Fibroblast of lung (primary cell): ENCODE measurements around the gene U2AF1L4.

ENCODE experiments used
- EZH2 ChIP-seq: IDR thresholded peaks from 2 replicates; pipeline ENCODE4 v1.5.1; 2012; ENCODE audit warnings: low read length, control low read depth, mild to moderate bottlenecking; ENCODE audit errors: missing control alignments
- TF ChIP-seq, protein P1 (sequence below), 2 donors: IDR thresholded peaks in 1 of 2; conservative IDR thresholded peaks in 1 of 2; 1 replicate in 1 of 2; 2 replicates in 1 of 2; pipeline ENCODE4 v1.5.1; 2011 to 2012; ENCODE audit warnings: low read length in 2 of 2, control low read depth in 1 of 2, inconsistent platforms in 1 of 2, low read depth in 1 of 2, mild to moderate bottlenecking in 1 of 2

DNA sequence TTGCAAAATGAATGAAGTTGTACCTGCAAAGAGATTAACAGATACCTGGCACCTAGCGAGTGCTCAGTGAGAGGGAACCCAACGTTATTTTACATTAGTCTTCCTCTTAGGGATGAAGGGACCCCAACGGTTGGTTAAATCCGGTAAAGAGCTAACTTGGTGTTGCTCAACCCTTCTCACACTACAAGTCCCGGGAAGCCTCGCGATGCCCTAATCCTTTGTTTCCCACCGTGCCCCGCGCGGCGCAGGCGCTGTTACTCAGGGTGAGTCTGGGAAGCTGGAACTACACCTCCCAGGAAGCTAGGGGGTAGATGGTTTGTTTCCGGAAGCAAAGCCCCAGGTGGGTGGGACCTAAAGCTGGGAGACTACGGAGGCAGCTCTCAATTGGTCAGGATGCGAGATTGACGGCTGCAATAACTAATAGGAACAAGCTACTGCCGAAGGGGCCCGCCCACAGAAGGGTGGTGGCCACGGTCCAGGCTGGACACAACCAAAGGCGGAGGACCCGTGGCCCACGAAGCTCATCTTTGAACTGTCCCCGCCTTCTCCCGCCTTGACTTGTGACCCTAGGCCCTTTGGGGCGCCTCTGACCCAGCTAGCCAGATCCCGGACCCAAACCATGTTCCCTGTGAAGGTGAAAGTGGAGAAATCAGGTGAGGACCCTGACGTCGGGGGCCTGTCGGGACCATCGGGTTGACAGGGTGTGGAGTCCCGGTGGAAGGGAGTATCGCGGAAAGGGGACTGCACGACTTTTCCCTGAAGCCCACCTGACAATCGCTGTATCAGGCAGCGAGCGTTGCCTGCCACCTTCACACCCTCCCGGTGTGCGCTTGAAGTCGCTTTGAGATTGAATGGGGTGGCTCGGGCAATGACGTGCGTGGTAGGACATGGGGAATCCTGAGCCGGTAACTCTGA, 3.1 kb upstream of the U2AF1L4 start, which contains the start of gene LIN37:
- TF ChIP-seq, protein P1, sequence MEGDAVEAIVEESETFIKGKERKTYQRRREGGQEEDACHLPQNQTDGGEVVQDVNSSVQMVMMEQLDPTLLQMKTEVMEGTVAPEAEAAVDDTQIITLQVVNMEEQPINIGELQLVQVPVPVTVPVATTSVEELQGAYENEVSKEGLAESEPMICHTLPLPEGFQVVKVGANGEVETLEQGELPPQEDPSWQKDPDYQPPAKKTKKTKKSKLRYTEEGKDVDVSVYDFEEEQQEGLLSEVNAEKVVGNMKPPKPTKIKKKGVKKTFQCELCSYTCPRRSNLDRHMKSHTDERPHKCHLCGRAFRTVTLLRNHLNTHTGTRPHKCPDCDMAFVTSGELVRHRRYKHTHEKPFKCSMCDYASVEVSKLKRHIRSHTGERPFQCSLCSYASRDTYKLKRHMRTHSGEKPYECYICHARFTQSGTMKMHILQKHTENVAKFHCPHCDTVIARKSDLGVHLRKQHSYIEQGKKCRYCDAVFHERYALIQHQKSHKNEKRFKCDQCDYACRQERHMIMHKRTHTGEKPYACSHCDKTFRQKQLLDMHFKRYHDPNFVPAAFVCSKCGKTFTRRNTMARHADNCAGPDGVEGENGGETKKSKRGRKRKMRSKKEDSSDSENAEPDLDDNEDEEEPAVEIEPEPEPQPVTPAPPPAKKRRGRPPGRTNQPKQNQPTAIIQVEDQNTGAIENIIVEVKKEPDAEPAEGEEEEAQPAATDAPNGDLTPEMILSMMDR (conservative IDR thresholded peaks at IDR 0.05 in 1 of 2, IDR thresholded peaks at IDR 0.05 in 1 of 2; ENCODE audit: low read depth in 1 of 2, low read length in 2 of 2): no peak
- TF ChIP-seq EZH2: no peak
